ENCODE results near the gene TRPM8.

GRCh38 chr2:233967164-233967563, 50.0 kb downstream of the TRPM8 start:
- TF ChIP-seq CTCF (IDR thresholded peaks at IDR 0.05) (no peak), EP300 (IDR thresholded peaks at IDR 0.05) (no peak), POLR2A (IDR thresholded peaks at IDR 0.05) (no peak), POLR2AphosphoS5 (IDR thresholded peaks at IDR 0.05) (no peak)

Measured in suprapubic skin (tissue), 4 donors.